Stimulated activated CD4-positive, alpha-beta T cell treated with anti-CD3 and anti-CD28 coated beads, TNF-alpha, amount 100 ng/mL, for 1 hour (primary cell): ENCODE measurements around the gene KRTAP2-3.
"Not testable (repeated sequence)": the region's sequence is repeated elsewhere in the genome, so short reads cannot be mapped to it uniquely, and the experiment has no call there.

Experiments
- DNase-seq, 3 donors: peaks; one replicate each; pipeline ENCODE4 v3.0.0-alpha.2; 2020; ENCODE audit warnings: low read depth in 3 of 3, low spot score in 1 of 3

KRTAP2-3 gene

DNA sequence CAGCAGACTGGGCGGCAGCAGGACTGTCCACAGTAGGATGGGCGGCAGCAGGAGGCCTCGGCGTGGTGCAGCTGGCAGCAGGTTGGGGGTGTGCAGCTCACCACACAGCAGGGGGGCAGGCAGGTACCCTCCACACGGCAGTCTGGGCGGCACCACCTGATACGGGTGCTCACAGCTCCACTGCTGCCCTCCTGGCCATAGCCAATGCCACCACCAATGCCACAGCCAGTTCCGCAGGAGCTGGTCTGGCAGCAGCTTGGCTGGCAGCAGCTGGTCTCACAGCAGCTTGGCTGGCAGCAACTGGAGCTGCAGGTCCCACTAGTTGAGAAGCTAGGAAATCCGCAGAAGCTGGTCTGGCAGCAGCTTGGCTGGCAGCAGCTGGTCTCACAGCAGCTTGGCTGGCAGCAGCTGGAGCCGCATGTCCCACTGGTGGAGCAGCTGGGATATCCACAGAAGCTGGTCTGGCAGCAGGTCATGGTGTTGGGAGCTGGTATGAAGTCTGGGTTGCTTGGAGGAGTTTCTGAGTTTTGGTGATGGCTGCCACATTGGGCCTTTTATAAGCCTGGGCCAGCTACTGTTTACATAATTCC, 25.5 kb downstream of the KRTAP2-3 start, which contains the start of gene KRTAP1-3:
TSS of gene KRTAP1-3 (minus strand) at position 529 of the 590 bp plus-strand sequence. CDS start at position 476, 53 bp downstream.
- DNase-seq, result not testable (repeated sequence)

DNA sequence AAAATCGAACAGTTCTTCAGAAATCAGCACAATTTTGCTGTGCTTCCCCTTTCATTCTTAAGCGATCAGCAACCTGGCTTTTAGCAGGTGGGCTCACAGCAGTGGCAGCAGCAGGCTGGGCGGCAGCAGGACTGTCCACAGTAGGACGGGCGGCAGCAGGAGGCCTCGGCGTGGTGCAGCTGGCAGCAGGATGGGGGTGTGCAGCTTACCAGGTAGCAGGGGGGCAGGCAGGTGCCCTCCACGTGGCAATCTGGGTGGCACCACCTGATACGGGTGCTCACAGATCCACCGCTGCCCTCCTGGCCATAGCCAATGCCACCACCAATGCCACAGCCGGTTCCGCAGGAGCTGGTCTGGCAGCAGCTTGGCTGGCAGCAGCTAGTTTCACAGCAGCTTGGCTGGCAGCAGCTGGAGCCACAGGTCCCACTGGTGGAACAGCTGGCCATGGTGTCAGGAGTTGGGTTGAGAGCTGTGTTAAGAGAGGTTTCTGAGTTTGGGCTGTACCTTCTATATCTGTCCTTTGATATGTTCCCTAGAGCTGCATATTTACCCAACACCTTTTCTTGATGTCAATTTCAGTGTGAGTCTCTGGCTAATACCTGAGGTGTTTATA, 30.2 kb downstream of the KRTAP2-3 start, which contains the start of gene KRTAP1-4:
TSS of gene KRTAP1-4 (minus strand) at position 563 of the 613 bp plus-strand sequence. CDS start at position 446, 117 bp downstream.
- no peak for DNase-seq

DNA sequence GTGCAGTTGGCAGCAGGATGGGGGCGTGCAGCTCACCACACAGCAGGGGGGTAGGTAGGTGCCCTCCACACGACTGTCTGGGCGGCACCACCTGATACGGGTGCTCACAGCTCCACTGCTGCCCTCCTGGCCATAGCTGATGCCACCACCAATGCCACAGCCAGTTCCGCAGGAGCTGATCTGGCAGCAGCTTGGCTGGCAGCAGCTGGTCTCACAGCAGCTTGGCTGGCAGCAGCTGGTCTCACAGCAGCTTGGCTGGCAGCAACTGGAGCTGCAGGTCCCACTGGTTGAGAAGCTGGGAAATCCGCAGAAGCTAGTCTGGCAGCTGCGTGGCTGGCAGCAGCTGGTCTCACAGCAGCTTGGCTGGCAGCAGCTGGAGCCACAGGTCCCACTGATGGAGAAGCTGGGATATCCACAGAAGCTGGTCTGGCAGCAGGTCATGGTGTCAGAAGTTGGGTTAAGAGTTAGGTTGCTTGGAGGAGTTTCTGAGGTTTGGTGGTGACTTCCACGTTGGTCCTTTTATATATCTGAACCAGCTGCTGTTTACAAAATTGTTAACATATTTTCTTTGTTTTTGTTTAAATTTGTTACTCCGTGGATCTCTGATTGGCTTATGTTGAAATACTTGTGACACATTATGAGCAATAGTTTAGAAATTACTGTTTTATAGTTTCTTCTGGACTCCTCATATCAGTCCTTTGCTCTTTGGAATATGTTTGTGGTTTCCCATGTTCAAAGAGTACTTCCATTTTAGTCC, 33.0 kb downstream of the KRTAP2-3 start, which contains the start of gene KRTAP1-5:
TSS of gene KRTAP1-5 (minus strand) at position 494 of the 757 bp plus-strand sequence. CDS start at position 441, 53 bp downstream.
- no peak for DNase-seq

DNA sequence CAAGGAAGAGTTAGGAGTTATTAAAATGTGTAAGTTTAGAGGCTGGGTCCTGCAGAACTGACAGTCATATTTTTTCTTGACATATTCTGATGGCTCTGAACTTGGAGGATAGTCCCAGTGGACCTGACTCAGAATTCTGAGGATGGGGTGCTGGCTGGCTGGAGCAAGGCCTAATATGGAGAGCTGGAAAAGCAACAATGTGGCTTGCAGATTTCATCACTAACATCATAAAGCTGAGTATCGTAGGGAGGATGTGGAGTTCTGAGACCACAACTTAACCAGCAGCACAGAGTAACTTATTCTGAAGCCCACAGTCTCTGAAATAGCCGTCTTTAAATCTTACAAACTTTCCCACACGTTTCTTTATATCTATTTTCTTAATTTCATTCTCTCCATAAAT, 35.2 kb downstream of the KRTAP2-3 start:
- no peak for DNase-seq

DNA sequence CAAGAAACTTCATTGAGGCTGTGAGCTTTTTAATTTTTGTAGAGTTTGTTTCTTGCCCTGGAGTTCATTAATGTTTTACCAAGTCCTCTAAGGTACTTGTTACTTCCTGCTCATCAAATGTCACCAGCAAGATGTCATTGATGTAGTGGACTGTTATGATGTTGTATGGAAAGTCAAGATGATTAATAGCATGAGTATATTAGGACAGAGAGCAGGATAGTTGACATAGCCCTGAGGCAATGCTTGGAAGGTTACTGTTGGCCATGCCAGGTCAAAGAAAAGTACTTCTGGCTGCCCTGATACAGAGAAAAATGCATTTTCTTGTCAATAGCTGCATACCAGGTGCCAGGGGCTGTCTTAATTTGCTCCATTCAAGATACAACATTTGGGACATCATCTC, 39.6 kb downstream of the KRTAP2-3 start:
- DNase-seq, result no peak

DNA sequence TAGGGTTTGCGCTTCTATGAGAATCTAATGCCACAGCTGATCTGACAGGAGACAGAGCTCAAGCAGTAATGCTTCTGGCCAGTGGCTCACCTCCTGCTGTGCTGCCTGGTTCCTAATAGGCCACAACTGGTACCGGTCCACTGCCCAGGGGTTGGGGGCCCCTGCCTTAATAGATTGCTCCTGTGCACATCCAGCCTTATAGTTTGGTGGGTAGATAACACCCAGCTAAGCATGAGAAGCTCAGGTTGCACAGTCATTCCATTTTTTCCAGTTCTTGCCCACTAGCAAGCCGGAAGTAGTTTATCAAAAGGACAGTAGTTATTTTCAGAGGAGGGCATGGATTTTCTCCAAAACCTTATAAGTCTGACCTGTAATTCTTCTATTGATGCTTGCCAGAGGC, 40.5 kb downstream of the KRTAP2-3 start:
- no peak for DNase-seq

DNA sequence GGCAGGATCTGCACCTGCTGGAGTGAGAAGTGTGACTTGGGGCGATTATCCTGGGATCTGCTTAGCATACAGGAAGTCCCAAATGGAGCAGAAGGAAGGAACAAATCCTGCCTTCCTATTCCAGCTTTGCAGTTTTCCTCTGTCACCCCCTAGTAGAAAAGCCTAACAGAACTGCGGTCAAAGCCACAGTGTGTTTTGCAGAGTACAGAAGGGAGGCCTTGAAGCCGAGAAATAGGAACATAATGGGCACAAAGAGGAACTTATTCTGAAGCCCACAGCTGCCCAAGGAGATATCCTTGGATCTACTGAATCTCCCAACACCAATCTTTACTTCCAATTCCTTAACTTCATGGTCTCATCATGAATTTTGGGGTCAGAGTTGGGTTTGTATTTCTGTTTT, 41.4 kb downstream of the KRTAP2-3 start:
- no peak for DNase-seq

DNA sequence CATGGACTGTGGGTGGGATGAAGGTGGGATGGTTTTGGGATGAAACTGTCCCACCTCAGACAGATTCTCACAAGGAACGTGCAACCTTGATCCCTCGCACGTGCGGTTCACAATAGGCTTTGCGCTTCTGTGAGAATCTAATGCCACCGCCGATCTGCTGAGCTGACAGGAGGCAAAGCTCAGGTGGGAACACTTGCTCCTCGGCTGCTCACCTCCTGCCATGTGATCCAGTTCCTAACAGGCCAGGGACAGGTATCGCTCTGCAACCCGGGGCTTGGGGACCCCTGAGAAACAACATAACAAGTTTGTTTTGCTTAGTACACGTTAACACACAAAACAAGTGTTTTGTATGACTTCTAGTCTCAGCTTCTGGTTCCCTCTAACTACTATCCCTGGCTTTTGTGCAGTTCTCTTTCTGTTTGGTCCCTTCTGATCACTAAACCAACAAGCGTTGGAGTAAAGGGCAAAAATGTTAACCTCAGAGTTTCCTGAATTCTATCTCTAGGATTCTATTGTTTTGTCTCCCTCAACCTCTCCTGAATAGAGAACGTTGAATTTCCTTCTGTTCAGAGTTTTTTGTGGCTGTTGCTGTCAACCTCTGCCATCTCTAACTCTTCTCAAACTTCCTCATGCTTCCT, 43.2 kb downstream of the KRTAP2-3 start:
- no peak for DNase-seq

DNA sequence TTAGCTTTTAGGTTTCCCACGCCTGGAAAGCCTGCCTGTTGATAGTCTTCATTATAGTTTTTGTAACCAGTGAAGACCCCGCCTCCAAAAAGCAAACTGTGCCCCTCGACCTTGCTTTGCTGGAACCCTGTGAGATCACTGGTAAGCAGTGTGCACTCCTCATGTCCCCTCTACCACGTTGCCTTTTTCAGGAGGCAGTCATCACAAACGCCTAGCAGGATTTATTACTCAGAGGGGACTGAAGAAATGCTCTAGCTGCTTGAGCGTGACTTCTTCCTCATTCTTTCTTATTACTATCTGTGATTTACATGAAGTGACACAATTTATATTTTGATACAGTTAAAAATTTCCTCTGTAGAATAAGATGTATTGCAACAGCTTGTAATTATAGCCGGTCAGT, 44.5 kb downstream of the KRTAP2-3 start:
- no peak for DNase-seq

DNA sequence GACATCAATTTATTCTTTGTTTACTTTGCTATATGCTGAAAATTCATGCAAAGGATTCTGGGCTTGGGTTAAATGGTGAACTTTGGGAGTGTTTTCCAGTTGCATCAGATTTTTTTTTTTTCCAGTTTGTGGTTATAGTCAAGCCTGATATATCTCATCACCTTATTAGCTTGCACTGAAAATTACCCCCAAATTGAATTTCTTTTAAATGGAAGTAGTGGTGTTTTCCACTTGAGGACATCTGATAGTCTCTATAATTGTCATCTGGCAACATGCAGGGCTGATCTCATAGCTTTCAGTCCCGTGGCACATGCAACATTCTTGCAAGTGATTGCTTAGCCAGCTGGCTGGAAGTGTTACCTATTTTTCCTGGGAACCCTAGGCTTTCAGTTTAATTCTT, 46.3 kb downstream of the KRTAP2-3 start:
- DNase-seq, result no peak

DNA sequence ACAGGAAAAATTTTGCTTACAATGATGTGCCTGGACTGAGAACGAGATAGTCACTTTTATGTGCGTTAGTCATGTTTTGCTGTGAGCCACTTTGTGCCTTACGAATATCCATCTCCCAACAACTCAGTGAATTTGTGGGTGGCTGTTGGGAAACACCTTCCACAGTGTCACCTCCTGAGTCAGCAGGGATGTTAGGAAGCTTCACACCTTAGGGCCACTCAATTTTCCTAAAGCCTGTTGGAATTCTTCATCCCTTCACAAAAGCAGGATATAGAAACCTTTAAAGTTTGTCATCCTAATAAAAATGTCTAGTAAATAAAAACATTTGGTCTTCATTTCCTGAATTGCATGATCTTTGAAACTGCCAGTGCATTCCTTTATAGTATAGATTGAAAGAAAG, 46.7 kb downstream of the KRTAP2-3 start:
- no peak for DNase-seq

DNA sequence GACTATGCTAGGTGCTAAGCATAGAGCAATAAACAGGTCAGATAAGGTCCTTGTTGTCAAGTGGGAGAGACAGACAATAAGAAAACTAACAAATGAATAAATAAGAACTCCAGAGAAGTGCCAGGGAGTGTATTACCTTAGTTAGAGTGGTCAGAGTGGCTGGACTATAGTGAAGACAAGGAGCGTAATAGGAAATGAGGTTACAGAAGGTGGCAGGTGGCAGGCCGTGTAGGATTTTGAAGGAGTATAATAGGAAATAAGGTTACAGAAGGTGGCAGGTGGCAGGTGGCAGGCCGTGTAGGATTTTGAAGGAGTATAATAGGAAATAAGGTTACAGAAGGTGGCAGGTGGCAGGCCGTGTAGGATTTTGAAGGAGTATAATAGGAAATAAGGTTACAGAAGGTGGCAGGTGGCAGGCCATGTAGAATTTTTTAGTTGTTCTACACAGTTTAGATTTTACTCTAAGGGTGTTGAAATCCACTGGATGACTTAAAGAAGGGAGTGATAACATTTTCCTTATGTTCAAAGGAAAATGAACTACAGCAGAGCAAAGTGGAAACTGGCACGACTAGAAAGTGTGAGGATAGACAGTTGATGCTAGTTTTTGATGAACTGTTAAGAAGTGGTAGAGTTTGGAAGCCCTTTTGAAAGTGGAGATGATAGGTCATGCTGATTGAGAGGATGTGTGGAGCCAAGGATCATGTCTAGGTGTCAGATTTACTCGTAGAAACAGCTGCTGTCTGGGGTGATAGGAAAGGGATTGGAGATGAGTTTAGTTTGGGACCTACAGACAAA, 47.4 kb downstream of the KRTAP2-3 start:
- no peak for DNase-seq

DNA sequence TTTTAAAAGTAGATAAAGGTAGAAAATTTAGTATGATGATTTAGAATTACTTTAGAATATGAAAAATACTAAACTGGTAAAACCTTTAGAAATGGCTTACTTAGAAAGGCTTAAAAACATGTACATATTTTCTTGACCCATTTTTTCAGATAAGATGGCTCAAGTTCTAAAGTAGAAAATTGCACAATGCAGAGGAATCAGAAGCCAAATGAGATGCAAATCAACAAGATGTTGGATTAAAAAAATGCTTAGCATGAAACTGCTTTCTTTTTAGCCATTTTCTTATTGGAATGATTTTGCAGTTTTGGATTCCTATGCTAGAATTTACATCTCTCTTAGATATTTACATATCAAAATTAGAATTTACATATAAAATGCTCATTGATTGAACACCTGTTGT, 49.5 kb downstream of the KRTAP2-3 start:
- DNase-seq, result no peak

DNA sequence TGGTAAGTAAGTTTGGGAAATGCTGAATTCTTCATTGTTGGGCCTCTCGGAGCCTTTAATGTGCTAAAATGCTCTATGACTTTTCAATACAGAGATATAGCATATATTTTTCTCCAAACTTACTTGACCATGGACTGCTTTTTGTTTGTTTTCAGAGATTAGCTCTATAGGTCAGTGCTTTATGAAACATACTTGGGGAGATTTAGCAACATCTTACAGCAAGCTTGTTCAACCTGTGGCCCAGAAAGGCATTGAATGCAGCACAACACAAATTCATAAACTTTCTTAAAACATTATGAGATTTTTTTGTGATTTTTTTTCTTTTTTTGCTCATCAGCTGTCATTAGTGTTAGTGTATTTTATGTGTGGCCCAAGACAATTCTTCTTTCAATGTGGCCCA, 50.0 kb downstream of the KRTAP2-3 start:
- DNase-seq, result no peak

DNA sequence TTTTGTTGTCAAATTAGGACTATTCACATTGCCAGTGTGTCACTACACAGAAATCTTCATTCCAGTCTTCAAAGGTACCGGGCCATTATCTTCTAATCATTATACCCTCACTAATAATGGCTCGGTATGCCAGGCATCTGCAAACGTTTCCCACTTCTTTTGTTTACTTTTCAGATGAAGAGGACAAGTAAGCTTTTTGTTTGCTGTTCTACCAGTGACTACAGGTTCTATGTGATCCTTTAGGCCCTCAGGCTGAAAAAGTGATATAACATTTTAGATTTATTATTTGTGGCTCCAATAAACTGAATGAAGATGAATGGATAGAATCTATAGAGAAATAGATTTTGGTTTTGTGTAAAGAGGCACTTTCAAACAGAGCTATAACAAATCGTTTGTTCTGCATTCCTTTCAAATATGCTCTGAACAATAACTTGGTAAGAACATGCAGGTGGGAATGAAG, 50.6 kb downstream of the KRTAP2-3 start:
- no peak for DNase-seq
